PFSK-1 (cell line): ENCODE measurements around the gene SERPINH1.

Experiments used
- POLR2AphosphoS5 ChIP-seq: IDR thresholded peaks from 2 replicates; pipeline ENCODE4 v1.6.1; 2012; ENCODE audit warnings: low read depth, mild to moderate bottlenecking, control low read depth, low read length, moderate library complexity
- REST ChIP-seq, 2 experiments: IDR thresholded peaks; 2 replicates each; pipeline versions ENCODE4 v1.6.1 to v1.8.0; 2011 to 2012; ENCODE audit warnings: low read depth in 2 of 2, low read length in 2 of 2, control low read depth in 1 of 2, inconsistent platforms in 1 of 2, mild to moderate bottlenecking in 1 of 2, moderate library complexity in 1 of 2; ENCODE audit not compliant: insufficient read depth in 1 of 2
- SIN3A ChIP-seq: IDR thresholded peaks from 2 replicates; pipeline ENCODE4 v1.6.1; 2012; ENCODE audit warnings: mild to moderate bottlenecking, low read length, moderate library complexity, borderline replicate concordance; ENCODE audit not compliant: insufficient read depth
- TAF1 ChIP-seq: IDR thresholded peaks from 2 replicates; pipeline ENCODE4 v1.6.1; 2012; ENCODE audit warnings: low read length, control low read depth, borderline replicate concordance; ENCODE audit not compliant: insufficient read depth

GRCh38 chr11:75560644-75561043 lies 1.4 kb upstream of the SERPINH1 start:
- TF ChIP-seq POLR2AphosphoS5 = no peak
- TF ChIP-seq SIN3A = no peak
- no peak for TF ChIP-seq REST (IDR thresholded peaks at IDR 0.05; ENCODE audit: insufficient read depth in 1 of 2, low read depth in 2 of 2, low read length in 2 of 2)
- no peak for TF ChIP-seq TAF1
